HCT116 (cell line): ENCODE results near the gene SETD1B. TPM values are rescaled to one million over a fixed set of nuclear protein-coding genes. Genes with fewer than 3 reads are reported as not detected.

Source experiments
- ATAC-seq: fragments of 200-7000 bp; cut with Tn5 transposase; 2 replicates; pipeline ENCODE4 v1.9.1; 2020; ENCODE audit warnings: mild to moderate bottlenecking, moderate library complexity
- BruUV-seq: library from RNA; stranded (reverse); fragments of 400-500 nt; replicated peaks from 2 replicates; lab custom pipeline; 2021; lab: Mats Ljungman, UMichigan
- CTCF ChIA-PET: fragments of 300-600 bp; sonication (Branson Sonifier 250); formaldehyde crosslinking; loops from one replicate; lab custom pipeline; 2021; ENCODE audit warnings: antibody characterized with exemption; lab: Charles Lee
- POLR2A ChIA-PET: fragments of 300-600, 350-600 bp; sonication (Branson Sonifier 250); formaldehyde crosslinking; loops from one replicate; lab custom pipeline; 2021; ENCODE audit warnings: antibody characterized with exemption; lab: Charles Lee
- RAD21 ChIA-PET, 2 experiments: fragments of 300-600 bp; sonication (Branson Sonifier 250); formaldehyde crosslinking; loops; one replicate each; lab custom pipeline; 2023; ENCODE audit warnings: low total read pairs in 2 of 2; ENCODE audit not compliant: uncharacterized antibody in 2 of 2, unreplicated experiment in 2 of 2, low non-redundant PET in 1 of 2; lab: Charles Lee
- DNase-seq: peaks from one replicate; pipeline ENCODE4 v3.0.0-alpha.2; 2010; ENCODE audit warnings: low read depth, low spot score
- H2AFZ ChIP-seq: fragments of 200-600 bp; shearing (Covaris generic), sonication (generic); 2 replicates; pipeline ENCODE4 v1.6.1; 2017; ENCODE audit warnings: low read depth, mixed run types, mixed read lengths, antibody characterized with exemption, low read length; ENCODE audit not compliant: poor library complexity, severe bottlenecking
- H3K27ac ChIP-seq: 2 replicates; pipeline ENCODE4 v1.5.1; 2012; ENCODE audit warnings: low read depth, low read length
- H3K27me3 ChIP-seq: fragments of 200-600 bp; sonication (generic); 2 replicates; pipeline ENCODE4 v1.6.1; 2016; ENCODE audit warnings: mixed run types, low read length, mixed read lengths; ENCODE audit not compliant: insufficient read depth
- H3K36me3 ChIP-seq, 2 experiments: fragments of 200-500 bp in 1 of 2; fragments of 200-600 bp in 1 of 2; sonication (Bioruptor generic) in 1 of 2; sonication (generic) in 1 of 2; 2 replicates each; pipeline versions ENCODE4 v1.5.1 to v1.6.1; 2014 to 2016; ENCODE audit warnings: low read length in 2 of 2, inconsistent platforms in 1 of 2, mixed read lengths in 1 of 2, mixed run types in 1 of 2; ENCODE audit not compliant: insufficient read depth in 2 of 2, control insufficient read depth in 1 of 2
- H3K4me1 ChIP-seq, 2 experiments: fragments of 200-600 bp in 1 of 2; sonication (generic) in 1 of 2; 2 replicates each; pipeline versions ENCODE4 v1.5.1 to v1.6.1; 2012 to 2017; ENCODE audit warnings: low read length in 2 of 2, inconsistent platforms in 1 of 2, mild to moderate bottlenecking in 1 of 2, mixed read lengths in 1 of 2, mixed run types in 1 of 2, moderate library complexity in 1 of 2; ENCODE audit not compliant: insufficient read depth in 2 of 2, control insufficient read depth in 1 of 2
- H3K4me2 ChIP-seq: fragments of 200-600 bp; sonication (generic); 2 replicates; pipeline ENCODE4 v1.6.1; 2017; ENCODE audit warnings: mixed run types, low read length, mixed read lengths
- H3K4me3 ChIP-seq, 2 experiments: fragments of 200-600 bp in 1 of 2; sonication (generic) in 1 of 2; replicated peaks in 1 of 2; 2 replicates each; pipeline ENCODE4 v1.5.1; 2011 to 2016; ENCODE audit warnings: low read length in 2 of 2, control low read depth in 1 of 2, low read depth in 1 of 2, mild to moderate bottlenecking in 1 of 2, mixed read lengths in 1 of 2, mixed run types in 1 of 2
- H3K79me2 ChIP-seq: fragments of 200-600 bp; sonication (generic); 2 replicates; pipeline ENCODE4 v1.6.1; 2017; ENCODE audit warnings: mild to moderate bottlenecking, mixed run types, low read length, moderate library complexity, mixed read lengths; ENCODE audit not compliant: insufficient read depth
- H3K9ac ChIP-seq: fragments of 200-600 bp; sonication (generic); 2 replicates; pipeline ENCODE4 v1.6.1; 2016; ENCODE audit warnings: low read length, mixed read lengths
- H3K9me2 ChIP-seq: fragments of 200-600 bp; sonication (generic), shearing (Covaris generic); 2 replicates; pipeline ENCODE4 v1.6.1; 2017; ENCODE audit warnings: mixed run types, mild to moderate bottlenecking, moderate library complexity; ENCODE audit not compliant: insufficient read depth
- H3K9me3 ChIP-seq, 2 experiments: fragments of 200-500 bp in 1 of 2; fragments of 200-600 bp in 1 of 2; sonication (Bioruptor generic) in 1 of 2; sonication (generic) in 1 of 2; 2 replicates each; pipeline ENCODE4 v1.6.1; 2014 to 2017; ENCODE audit warnings: low read length in 2 of 2, mixed read lengths in 2 of 2, inconsistent platforms in 1 of 2, low read depth in 1 of 2, mild to moderate bottlenecking in 1 of 2, mixed run types in 1 of 2, moderate library complexity in 1 of 2; ENCODE audit not compliant: control insufficient read depth in 1 of 2, insufficient read depth in 1 of 2
- H4K20me1 ChIP-seq: fragments of 200-600 bp; sonication (generic), shearing (Covaris generic); 2 replicates; pipeline ENCODE4 v1.6.1; 2017; ENCODE audit warnings: mixed run types, mild to moderate bottlenecking, moderate library complexity; ENCODE audit not compliant: insufficient read depth
- CBX3 ChIP-seq: IDR thresholded peaks from 2 replicates; pipeline ENCODE4 v1.6.1; 2012; ENCODE audit warnings: low read depth
- CEBPB ChIP-seq: IDR thresholded peaks from 2 replicates; pipeline ENCODE4 v1.6.1; 2012; ENCODE audit warnings: low read depth
- ELF1 ChIP-seq: IDR thresholded peaks from 2 replicates; pipeline ENCODE4 v1.6.1; 2012; ENCODE audit warnings: low read depth, borderline replicate concordance
- EZH2 ChIP-seq: fragments of 200-600 bp; sonication (generic); IDR thresholded peaks from 2 replicates; pipeline ENCODE4 v1.6.1; 2017; ENCODE audit warnings: antibody characterized with exemption, mixed run types
- FOSL1 ChIP-seq: IDR thresholded peaks from 2 replicates; pipeline ENCODE4 v1.6.1; 2012; ENCODE audit warnings: low read depth
- JUND ChIP-seq: IDR thresholded peaks from 2 replicates; pipeline ENCODE4 v1.6.1; 2012
- POLR2A ChIP-seq: IDR thresholded peaks from 2 replicates; pipeline ENCODE4 v1.7.0; 2011; ENCODE audit warnings: borderline replicate concordance; ENCODE audit not compliant: insufficient read depth, insufficient read length; ENCODE audit errors: extremely low read depth
- POLR2AphosphoS5 ChIP-seq: IDR thresholded peaks from 2 replicates; pipeline ENCODE4 v1.6.1; 2011; ENCODE audit warnings: mild to moderate bottlenecking, low read depth, low read length, moderate library complexity
- SIN3A ChIP-seq: IDR thresholded peaks from 2 replicates; pipeline ENCODE4 v1.6.1; 2012; ENCODE audit warnings: low read depth
- TCF7L2 ChIP-seq: IDR thresholded peaks from 2 replicates; pipeline ENCODE4 v1.7.0; 2011; ENCODE audit warnings: borderline replicate concordance, inconsistent platforms; ENCODE audit not compliant: insufficient read depth, insufficient read length; ENCODE audit errors: extremely low read depth
- ZBTB33 ChIP-seq: IDR thresholded peaks from 2 replicates; pipeline ENCODE4 v1.6.1; 2011; ENCODE audit warnings: mild to moderate bottlenecking, low read length, moderate library complexity; ENCODE audit not compliant: insufficient replicate concordance; ENCODE audit errors: extremely low read depth
- ZFX ChIP-seq: fragments of 450-650 bp; IDR thresholded peaks from 2 replicates; pipeline ENCODE4 v1.6.1; 2017
- ZNF274 ChIP-seq: fragments of 200-500 bp; sonication (Bioruptor generic); IDR thresholded peaks from 2 replicates; pipeline ENCODE4 v1.6.1; 2014; ENCODE audit warnings: mild to moderate bottlenecking, low read depth, low read length, inconsistent platforms
- intact Hi-C: fragments of 100-400 bp; cut with micrococcal nuclease; formaldehyde crosslinking; loops from 2 replicates; pipeline ENCODE4 v1.10.0; 2022
- total RNA-seq: library from RNA; stranded (reverse); gene quantifications from one replicate; pipeline ENCODE4 v1.2.1, GENCODE V29; 2021; ENCODE audit not compliant: unreplicated experiment
- TF ChIP-seq, protein P1 (sequence below): IDR thresholded peaks from 2 replicates; pipeline ENCODE4 v1.6.1; 2012
- TF ChIP-seq, protein P2 (sequence below), 3 experiments: fragments of 200-600 bp in 1 of 3; sonication (generic) in 1 of 3; IDR thresholded peaks in 2 of 3; conservative IDR thresholded peaks in 1 of 3; 2 replicates each; pipeline ENCODE4 v1.5.1; 2012 to 2017; ENCODE audit warnings: low read depth in 2 of 3, low read length in 2 of 3, antibody characterized with exemption in 1 of 3, borderline replicate concordance in 1 of 3, control low read depth in 1 of 3, mild to moderate bottlenecking in 1 of 3, mixed read lengths in 1 of 3, mixed run types in 1 of 3, moderate library complexity in 1 of 3; ENCODE audit not compliant: insufficient read depth in 1 of 3
- TF ChIP-seq, protein P3 (sequence below): IDR thresholded peaks from 2 replicates; pipeline ENCODE4 v1.6.1; 2012

SETD1B gene
- total RNA-seq, 1 experiment from 2014 or later: 17.5 TPM

DNA sequence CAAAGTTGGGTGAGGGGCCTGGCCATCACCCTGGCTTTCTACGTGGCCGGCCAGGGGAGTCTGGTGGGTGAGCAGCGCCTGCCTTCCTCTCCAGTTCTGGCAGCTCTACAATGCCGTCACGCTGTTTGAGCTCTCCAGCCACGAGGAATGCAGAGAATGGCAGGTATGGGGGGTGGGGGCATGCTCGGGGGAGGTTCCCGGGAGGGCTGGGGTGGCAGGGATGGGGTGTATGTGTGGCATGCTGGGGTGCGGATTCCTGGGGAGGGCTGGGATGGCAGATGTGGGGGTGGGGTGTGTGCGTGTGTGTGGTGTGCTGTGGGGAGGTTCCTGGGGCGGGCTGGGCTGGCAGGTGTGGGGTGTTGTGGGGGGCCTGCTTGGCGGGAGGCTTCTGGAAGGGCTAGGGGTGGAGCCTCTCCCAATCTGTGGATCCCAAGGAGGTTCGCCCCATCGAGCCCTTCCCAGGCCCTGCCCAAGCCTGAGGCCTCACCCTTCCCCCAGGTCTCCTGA, 28.8 kb upstream of the SETD1B start:
- H3K27me3 ChIP-seq: no peaks in the 10 kb centered on the region
- H3K36me3 ChIP-seq: peaks cover 6 to 7% of the 10 kb centered on the region in 2 experiments; a peak in 3 of 4 replicates
- no peak for DNase-seq
- TF ChIP-seq ZNF274 (no peak), SIN3A (no peak), ELF1 (no peak), FOSL1 (no peak), POLR2A (no peak)
- TF ChIP-seq, protein P1, sequence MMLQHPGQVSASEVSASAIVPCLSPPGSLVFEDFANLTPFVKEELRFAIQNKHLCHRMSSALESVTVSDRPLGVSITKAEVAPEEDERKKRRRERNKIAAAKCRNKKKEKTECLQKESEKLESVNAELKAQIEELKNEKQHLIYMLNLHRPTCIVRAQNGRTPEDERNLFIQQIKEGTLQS: no peak
- H3K4me3 ChIP-seq: no peak overlapping the region
- CTCF ChIA-PET: interaction anchor here (0.6 to 3.4 kb wide), 6 partner anchors 10 to 374 kb away, joined by 3 to 20 read pairs (median 5); partner anchors contain the start of gene RHOF
- H3K27ac ChIP-seq: peak overlapping the region; percentile 31
- intact Hi-C loops: no loop called here
- ATAC-seq: no peak
- H3K4me2 ChIP-seq: 0 out of 2 replicates have a peak overlapping the region, but pooled peaks have one; percentile 14
- H3K79me2 ChIP-seq: no peaks in the 10 kb centered on the region
- no TSS peak for BruUV-seq
- POLR2A ChIA-PET: no interaction called here
- H4K20me1 ChIP-seq: no peaks in the 10 kb centered on the region
- no peak overlapping the region for H2AFZ ChIP-seq
- H3K9me2 ChIP-seq: no peaks in the 10 kb centered on the region
- RAD21 ChIA-PET: interaction anchor here (0.6 to 1.1 kb wide), 3 partner anchors 9 to 19 kb away, joined by 3 to 9 read pairs (median 5); partner anchors contain the start of gene RHOF (in 1 of the 2)
- H3K9me3 ChIP-seq: no peaks in the 10 kb centered on the region
- H3K9ac ChIP-seq: no peak overlapping the region
- peaks cover 20 to 58% of the 10 kb centered on the region in 2 experiments for H3K4me1 ChIP-seq

GRCh38 chr12:121775501-121775900, 28.3 kb upstream of the SETD1B start:
- no peaks in the 10 kb centered on the region for H3K9me3 ChIP-seq
- ChIA-PET RAD21 (interaction anchor here in 1 of 2 experiments (1.1 kb wide), 1 partner anchor 18 kb away, joined by 5 read pairs; the partner anchor contains the start of gene RHOF), CTCF (interaction anchor here (1.1 to 3.4 kb wide), 4 partner anchors 11 to 223 kb away, joined by 3 to 20 read pairs (median 8); partner anchors contain the start of gene RHOF), POLR2A (no interaction called here)
- peaks cover 20 to 58% of the 10 kb centered on the region in 2 experiments for H3K4me1 ChIP-seq
- no peaks in the 10 kb centered on the region for H3K27me3 ChIP-seq
- no peak for DNase-seq
- peak overlapping the region; percentile 31 for H3K27ac ChIP-seq
- no peaks in the 10 kb centered on the region for H3K9me2 ChIP-seq
- BruUV-seq: no TSS peak
- no peaks in the 10 kb centered on the region for H4K20me1 ChIP-seq
- TF ChIP-seq CEBPB (no peak), ZNF274 (no peak), ZBTB33 (no peak), CBX3 (no peak), TCF7L2 (no peak), POLR2AphosphoS5 (no peak), EZH2 (no peak), JUND (no peak), ZFX (no peak), POLR2A (no peak), FOSL1 (no peak)
- TF ChIP-seq, protein P2, sequence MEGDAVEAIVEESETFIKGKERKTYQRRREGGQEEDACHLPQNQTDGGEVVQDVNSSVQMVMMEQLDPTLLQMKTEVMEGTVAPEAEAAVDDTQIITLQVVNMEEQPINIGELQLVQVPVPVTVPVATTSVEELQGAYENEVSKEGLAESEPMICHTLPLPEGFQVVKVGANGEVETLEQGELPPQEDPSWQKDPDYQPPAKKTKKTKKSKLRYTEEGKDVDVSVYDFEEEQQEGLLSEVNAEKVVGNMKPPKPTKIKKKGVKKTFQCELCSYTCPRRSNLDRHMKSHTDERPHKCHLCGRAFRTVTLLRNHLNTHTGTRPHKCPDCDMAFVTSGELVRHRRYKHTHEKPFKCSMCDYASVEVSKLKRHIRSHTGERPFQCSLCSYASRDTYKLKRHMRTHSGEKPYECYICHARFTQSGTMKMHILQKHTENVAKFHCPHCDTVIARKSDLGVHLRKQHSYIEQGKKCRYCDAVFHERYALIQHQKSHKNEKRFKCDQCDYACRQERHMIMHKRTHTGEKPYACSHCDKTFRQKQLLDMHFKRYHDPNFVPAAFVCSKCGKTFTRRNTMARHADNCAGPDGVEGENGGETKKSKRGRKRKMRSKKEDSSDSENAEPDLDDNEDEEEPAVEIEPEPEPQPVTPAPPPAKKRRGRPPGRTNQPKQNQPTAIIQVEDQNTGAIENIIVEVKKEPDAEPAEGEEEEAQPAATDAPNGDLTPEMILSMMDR (IDR thresholded peaks at IDR 0.05 in 2 of 3, conservative IDR thresholded peaks at IDR 0.05 in 1 of 3; ENCODE audit: borderline replicate concordance in 1 of 3, insufficient read depth in 1 of 3, low read depth in 2 of 3, low read length in 2 of 3): no peak
- TF ChIP-seq, protein P3, sequence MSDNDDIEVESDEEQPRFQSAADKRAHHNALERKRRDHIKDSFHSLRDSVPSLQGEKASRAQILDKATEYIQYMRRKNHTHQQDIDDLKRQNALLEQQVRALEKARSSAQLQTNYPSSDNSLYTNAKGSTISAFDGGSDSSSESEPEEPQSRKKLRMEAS: no peak
- H3K4me3 ChIP-seq: no peak overlapping the region
- H2AFZ ChIP-seq: no peak overlapping the region
- peak overlapping the region; percentile 38; the same call in 1 of the 2 replicates for H3K9ac ChIP-seq
- intact Hi-C loops: no loop called here
- 0 out of 2 replicates have a peak, but pooled peaks cover 3% of the 10 kb centered on the region for H3K79me2 ChIP-seq
- H3K36me3 ChIP-seq: peaks cover 9 to 11% of the 10 kb centered on the region in 2 experiments; a peak in 3 of 4 replicates
- ATAC-seq: no peak
- H3K4me2 ChIP-seq: peak overlapping the region; percentile 10; the same call in 1 of the 2 replicates
